Measurements from ENCODE around the gene SEPTIN7. TPM values are rescaled to one million over a fixed set of nuclear protein-coding genes. Genes with fewer than 3 reads are reported as not detected.
"Not testable (repeated sequence)": the region's sequence is repeated elsewhere in the genome, so short reads cannot be mapped to it uniquely, and the experiment has no call there.

The SEPTIN7 gene
- 193 and 369 TPM in 2 replicates for total RNA-seq

- DNase-seq, result peak; percentile 99
These were observed at the start of gene SEPTIN7 for GRCh38 chr7:35800718-35801391. Gene SEPTIN7 (plus strand): TSS chr7:35801057. CDS start chr7:35801210, 153 bp downstream.

- DNase-seq, result no peak
These were observed 48.1 kb upstream of the SEPTIN7 start for GRCh38 chr7:35752742-35753141.

DNA sequence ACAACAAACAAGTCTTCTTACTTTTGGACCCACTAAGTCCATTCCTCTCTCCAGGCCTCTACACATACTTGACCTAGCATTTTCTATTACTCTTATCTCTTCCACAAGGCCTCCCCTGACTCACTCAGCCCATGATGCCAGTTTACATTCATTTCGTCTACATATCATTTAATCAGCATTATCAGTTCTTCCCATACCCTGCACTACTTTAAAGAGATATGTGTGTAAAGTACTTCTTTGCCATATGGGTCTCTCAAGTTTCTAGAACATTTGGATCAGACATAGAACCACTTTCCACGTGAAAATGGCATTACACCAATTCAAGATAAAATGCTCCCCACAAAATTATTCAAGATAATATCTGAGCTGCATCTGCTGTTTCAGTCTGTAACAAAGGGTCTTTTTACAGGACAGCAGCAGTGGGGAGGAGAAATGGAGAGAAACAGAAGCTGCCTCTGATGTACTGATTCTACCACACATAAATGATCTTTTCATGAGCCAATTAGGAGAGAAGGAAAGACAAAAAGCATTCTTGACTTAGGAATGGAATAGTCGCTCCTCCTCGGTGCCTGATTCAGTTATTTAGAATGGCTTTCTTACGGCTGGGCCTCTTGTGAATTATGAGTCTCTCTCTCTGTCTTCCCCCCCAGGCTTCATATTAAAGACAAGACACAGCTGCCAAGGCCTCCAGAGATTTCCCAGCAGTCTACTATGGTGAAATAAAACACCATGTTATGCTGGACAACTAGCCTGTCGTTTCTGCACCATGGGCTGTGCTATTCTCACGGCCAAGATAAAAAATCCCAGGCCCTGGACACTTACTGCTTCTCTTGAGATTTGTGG lies 46.9 kb upstream of the SEPTIN7 start:
- DNase-seq, result no peak

DNA sequence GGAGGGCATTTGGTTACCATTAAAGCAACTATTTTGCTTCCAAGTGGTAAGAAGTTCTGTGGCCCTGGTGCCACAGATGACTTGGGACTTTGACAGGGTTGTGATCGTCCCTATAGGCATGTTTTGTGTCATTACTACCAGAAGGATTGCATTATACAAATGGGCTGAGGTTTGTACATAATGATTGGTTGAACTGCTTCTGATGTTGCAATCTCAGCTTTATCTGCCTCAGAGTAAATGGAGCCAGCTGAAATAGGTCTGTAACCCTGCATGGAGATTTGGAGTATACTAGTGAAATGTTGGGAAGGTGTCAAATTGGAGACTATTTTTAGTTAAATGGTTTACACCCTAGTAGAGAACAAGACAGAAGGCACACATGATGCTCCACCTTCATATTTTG lies 46.1 kb upstream of the SEPTIN7 start:
- DNase-seq, result no peak

- no peak for DNase-seq
These were observed 45.1 kb upstream of the SEPTIN7 start for GRCh38 chr7:35755711-35756110.

DNA sequence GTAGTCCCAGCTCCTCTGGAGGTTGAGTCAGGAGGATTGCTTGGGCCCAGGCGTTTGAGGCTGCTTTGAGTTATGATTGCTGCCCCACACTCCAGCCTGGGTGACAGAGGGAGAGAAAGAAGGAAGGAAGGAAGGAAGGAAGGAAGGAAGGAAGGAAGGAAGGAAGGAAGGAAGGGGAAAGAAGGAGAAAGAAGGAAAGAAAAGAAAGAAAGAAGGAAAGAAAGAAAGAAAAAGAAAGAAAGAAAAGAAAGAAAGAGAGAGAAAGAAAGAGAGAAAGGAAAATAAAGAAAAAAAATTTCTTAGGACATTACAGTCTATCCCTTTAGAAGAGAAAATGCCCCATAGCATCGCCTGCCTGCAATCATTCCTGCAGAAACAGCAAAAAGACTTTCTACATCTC lies 44.4 kb upstream of the SEPTIN7 start:
- DNase-seq, result not testable (repeated sequence)

DNA sequence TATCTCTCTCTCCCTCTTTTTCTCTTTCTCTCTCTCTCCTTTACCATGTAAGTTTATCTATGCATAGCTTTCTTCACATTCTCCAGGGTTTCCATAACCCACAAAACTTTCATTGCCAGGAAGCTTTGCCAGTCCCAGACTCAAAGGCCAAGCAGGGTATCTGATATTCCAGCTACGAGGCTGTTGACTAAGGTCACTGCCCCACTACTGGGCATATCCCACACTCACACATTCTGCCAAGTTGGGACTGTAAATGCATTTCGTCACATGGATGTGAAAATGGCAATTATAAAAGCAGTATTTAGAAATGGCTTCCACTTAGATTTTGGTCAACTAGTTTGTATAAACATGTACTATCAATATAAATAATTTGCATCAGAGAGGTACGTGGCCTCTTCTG lies 43.3 kb upstream of the SEPTIN7 start:
- DNase-seq, result no peak

DNA sequence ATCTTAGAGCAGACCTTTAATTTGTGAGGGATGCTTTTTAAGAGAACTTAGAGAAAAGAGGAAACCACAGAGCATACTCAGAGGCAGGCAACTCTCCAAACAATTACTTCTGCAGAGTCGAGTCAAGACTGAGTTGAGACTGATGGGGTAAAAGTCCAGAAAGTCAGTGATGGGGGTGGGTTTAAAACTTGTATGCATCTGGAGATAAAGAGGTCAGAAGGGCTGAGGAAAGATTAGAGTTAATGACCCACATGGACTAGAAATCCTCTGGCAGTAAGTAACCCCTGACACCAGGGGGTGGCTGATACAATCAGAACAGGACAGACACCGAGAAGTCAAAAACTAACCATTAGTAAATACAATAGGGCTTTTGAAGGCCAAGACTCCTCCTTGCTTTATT lies 42.4 kb upstream of the SEPTIN7 start:
- no peak for DNase-seq

- no peak for DNase-seq
These were observed 40.6 kb upstream of the SEPTIN7 start for GRCh38 chr7:35760143-35760745.

GRCh38 chr7:35761871-35762677 lies 38.8 kb upstream of the SEPTIN7 start:
- DNase-seq, result no peak

DNA sequence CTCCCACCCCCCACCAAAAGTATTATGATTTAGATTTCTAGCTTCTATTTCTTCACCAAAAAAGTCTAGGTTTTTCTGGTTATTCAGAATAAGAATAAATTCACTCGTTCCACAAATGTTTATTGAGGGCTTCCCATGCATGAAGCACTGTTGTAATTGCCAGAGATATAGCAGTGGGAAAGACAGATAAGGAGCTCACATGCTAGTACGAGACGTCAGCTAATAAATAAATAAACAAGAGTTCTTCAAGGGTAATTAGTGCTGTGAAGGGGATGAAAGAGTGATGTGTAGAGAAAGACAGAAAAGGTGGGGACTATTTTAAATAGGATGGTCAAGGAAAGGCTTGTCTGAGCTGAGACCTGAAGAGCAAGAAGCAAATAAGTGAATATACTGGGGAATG lies 38.1 kb upstream of the SEPTIN7 start:
- DNase-seq, result no peak

DNA sequence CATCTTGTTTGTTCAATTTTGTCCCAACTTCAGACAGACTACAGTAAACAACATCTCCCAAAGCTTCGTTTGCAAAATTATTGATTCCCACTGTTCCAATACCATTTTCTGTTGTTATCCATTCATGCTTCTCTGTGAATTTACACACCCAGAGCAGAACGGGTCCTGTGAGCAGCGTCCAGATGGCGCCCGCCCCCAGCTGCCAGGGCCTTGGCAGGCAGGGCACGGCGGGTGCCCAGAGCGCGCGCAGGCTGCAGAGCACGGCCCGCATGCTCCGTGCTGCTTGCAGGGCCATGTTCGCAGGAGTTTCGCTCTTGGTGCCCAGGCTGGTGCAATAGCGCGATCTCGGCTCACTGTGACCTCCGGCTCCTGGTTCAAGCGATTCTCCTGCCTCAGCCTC lies 32.5 kb upstream of the SEPTIN7 start:
- DNase-seq, result no peak

DNA sequence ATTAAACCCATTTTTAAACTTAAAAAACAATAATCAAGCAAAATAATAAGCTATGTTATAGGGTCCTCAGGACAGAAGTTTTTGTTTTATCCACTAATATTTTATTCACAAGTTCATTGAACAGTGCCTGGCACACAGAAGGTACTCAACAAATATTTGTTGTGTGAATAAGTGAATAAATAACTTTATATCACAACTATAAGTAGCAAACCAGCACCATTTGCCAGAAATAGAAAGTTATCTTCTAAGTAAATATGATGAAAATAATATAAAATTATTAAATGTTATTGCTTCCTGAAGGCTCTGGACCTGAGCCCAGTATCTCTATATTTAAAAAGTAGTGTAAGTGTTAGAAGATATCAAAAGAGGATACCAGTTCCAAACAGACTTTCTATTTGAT lies 29.1 kb upstream of the SEPTIN7 start:
- no peak for DNase-seq

- DNase-seq, result no peak
These were observed 26.9 kb upstream of the SEPTIN7 start for GRCh38 chr7:35773994-35774393.

DNA sequence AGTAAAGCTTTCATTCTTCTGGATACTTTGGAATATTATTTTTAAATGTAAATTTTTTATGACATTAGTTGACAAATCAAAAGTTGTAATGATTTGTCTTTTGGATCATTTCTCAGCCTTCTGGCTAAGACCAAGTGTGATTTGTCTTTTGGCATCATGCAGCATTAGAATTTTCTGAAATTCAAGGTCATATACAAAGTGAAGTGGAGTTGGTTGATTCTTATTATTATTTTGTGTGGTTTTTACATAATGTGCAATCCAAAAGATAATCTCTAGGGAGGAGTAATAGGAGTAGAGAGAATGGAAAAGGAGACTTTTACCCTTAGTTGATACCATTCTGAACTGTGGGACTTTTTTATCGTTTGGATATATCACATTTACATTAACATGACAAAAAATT lies 24.2 kb upstream of the SEPTIN7 start:
- no peak for DNase-seq

- DNase-seq, result no peak
These were observed 23.7 kb upstream of the SEPTIN7 start for GRCh38 chr7:35777121-35777520.

DNA sequence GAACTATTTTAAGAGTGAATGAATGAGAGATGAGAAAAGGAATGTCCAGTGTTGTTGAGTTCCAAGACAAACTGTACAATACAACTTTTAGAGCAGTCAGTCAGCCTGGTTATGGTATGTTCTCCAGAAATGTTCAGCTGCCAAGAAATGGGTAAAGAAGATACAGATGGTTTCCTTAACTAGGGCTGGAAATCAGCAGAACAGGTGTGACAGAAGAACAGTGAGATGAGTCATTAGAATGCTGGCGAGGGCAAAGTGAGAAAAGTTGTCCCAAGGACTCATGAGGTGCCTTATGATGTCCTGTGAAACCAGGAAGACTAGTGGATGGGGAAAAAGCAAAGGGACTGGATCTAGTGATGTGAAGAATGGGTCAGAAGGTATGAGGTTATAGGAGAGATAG lies 20.8 kb upstream of the SEPTIN7 start:
- no peak for DNase-seq

- no peak for DNase-seq
These were observed 19.6 kb upstream of the SEPTIN7 start for GRCh38 chr7:35781200-35781701.

GRCh38 chr7:35781767-35782515 lies 18.9 kb upstream of the SEPTIN7 start:
- no peak for DNase-seq

GRCh38 chr7:35784332-35784731 lies 16.5 kb upstream of the SEPTIN7 start:
- no peak for DNase-seq

- no peak for DNase-seq
These were observed 15.6 kb upstream of the SEPTIN7 start for GRCh38 chr7:35785250-35785649.

GRCh38 chr7:35787925-35788324 lies 12.9 kb upstream of the SEPTIN7 start:
- DNase-seq, result no peak
